GM12873 (cell line): ENCODE measurements around the gene HIVEP3.

Source experiments
- CTCF ChIP-seq: IDR thresholded peaks from 2 replicates; pipeline ENCODE4 v1.5.1; 2012; ENCODE audit warnings: low read depth, mild to moderate bottlenecking, moderate library complexity, low read length, control low read depth; ENCODE audit not compliant: insufficient read depth; ENCODE audit errors: missing control alignments

Gene HIVEP3

GRCh38 chr1:41618066-41618825 lies 300.5 kb downstream of the HIVEP3 start:
- no peak for TF ChIP-seq CTCF

GRCh38 chr1:41617336-41617735 lies 301.4 kb downstream of the HIVEP3 start:
- TF ChIP-seq CTCF, result no peak

GRCh38 chr1:41616563-41616962 lies 302.2 kb downstream of the HIVEP3 start:
- TF ChIP-seq CTCF, result no peak

GRCh38 chr1:41615981-41616380 lies 302.7 kb downstream of the HIVEP3 start:
- TF ChIP-seq CTCF, result no peak

- TF ChIP-seq CTCF, result no peak
These were observed 303.4 kb downstream of the HIVEP3 start for GRCh38 chr1:41615316-41615715.

GRCh38 chr1:41614818-41615217 lies 303.9 kb downstream of the HIVEP3 start:
- TF ChIP-seq CTCF, result no peak

GRCh38 chr1:41613689-41614574 lies 304.8 kb downstream of the HIVEP3 start:
- TF ChIP-seq CTCF, result no peak
